ENCODE results near the gene HIF1A.
"Not testable (repeated sequence)": the region's sequence is repeated elsewhere in the genome, so short reads cannot be mapped to it uniquely, and the experiment has no call there.

The HIF1A gene

GRCh38 chr14:61708693-61709092 lies 13.4 kb downstream of the HIF1A start:
- DNase-seq (ENCODE audit: low spot score) = not testable (repeated sequence)

- DNase-seq (ENCODE audit: low spot score) = no peak
These were observed 15.8 kb downstream of the HIF1A start for GRCh38 chr14:61710853-61711817.

DNA sequence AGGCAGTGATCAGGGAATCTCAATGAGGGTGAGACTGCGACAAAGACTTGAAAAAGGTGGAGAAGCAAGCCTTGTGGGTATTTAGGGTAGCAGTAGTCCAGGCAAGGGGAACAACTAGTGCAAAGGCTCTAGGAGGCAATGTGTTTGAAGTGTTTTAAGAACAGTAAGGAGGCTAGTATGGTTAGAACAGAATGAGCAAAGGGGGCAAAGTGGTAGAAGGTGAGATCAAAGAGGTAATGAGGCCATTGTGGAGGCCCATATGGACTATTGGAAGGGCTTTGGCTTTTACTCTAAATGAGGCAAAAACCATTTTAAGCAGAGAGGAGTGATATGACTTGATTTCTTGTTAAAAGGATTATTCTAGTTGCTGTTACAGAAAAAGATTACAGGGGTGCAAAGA lies 16.8 kb downstream of the HIF1A start:
- DNase-seq (ENCODE audit: low spot score) = no peak

DNA sequence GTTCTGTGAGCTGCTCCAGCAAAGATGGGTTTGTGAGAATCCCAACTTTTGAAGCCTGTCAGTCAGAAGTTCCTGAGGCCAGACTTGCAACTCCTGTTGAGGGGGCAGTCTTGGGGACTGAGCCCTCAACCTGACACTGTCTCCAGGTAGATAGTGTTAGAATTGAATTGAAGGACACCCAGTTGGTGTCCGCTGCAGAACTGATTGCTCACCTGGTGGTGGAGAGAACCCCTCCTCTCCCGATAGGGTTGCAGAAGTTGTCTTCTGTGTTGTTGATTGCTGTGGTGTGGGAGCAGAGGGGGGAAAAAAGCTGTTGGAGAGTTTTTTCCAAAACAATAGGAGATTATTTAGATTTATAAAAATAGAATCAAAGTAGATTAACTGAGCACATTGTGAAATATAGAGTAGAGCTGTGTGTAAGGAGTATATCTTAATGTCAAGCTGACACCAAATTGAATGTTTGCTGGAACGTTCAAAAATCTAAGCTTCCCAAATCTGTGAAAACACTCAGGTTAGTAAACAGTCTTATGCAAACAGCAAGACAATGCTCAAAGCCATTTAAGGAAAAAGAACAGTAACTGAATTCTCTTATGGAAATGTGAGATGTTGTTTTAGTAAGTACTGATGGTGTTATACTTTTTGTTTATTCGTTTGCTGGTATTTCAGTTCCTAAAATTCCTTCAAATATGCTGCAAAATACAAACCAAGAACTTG lies 18.6 kb downstream of the HIF1A start:
- no peak for DNase-seq (ENCODE audit: low spot score)

DNA sequence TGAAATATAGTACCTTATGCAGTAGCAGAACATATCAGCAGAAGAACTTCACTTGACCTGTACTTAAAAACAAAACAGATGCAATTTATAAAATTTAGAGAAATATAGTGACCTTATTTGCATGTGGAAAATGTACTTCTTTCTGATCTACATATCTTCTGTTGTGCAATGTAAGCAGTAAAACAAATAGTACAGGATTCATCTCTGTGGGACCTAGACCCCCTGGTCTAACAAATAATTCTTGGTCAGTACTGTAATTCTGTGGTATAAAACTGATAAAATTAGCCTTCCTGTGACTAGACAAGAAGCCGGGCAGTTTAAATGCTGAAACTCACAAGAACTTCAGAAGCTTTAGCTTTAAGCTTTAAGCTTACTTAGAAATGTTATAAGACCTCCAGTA lies 21.6 kb downstream of the HIF1A start:
- DNase-seq (ENCODE audit: low spot score) = no peak

- DNase-seq (ENCODE audit: low spot score) = no peak
These were observed 22.7 kb downstream of the HIF1A start for GRCh38 chr14:61718039-61718438.

DNA sequence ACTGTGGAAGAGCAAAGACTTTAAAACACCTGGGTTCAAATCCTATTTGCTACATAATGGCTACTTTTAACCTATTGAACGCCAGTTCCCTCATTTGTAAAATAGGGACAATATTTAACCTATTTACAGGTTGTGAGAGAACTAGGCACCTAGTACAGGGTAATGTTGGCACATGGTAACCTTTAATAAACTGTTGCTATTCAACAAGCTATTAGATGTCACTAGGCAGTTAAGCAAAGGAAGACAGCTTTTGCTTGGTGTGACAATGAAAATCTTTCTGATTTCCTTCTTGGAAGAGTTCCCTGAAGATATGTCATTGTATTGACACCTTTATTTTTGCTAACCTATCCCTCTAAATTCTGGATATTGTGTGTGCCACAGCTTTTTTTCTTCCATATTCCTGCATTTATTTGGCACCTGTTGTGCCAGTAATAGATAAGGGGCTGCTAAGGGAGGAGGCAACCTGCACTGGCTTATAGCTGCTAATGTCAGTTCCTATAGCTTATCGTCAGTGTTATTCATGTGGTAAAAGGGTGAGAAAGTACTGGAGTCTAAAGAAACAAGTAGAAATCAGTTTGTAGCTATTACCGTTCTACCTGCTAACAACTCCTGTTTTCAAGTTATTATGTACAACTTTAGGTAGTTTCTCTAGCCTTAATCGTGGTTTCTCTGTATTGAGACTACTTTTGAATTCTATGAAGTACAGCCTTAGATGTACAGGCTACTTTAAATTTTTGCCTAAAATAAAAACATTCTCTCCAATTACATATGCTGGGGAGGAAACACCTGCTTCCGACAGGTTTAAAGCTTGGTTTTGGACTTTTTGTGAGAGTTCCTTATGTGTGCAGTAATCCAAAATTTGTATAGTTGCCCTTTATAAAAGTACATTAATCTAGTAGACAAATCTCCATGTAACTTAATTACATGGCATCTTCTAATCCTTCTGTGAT lies 24.3 kb downstream of the HIF1A start:
- DNase-seq (ENCODE audit: low spot score) = no peak

DNA sequence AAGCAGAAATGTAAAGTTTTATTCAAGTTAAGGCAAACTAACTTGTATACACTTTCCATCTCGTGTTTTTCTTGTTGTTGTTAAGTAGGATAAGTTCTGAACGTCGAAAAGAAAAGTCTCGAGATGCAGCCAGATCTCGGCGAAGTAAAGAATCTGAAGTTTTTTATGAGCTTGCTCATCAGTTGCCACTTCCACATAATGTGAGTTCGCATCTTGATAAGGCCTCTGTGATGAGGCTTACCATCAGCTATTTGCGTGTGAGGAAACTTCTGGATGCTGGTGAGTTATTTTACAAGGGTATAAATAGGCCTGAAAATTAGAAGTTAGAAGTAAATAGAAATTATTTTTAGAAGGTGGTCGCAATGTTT lies 25.0 kb downstream of the HIF1A start:
- DNase-seq (ENCODE audit: low spot score) = no peak

- DNase-seq (ENCODE audit: low spot score) = no peak
These were observed 25.4 kb downstream of the HIF1A start for GRCh38 chr14:61720741-61721140.

DNA sequence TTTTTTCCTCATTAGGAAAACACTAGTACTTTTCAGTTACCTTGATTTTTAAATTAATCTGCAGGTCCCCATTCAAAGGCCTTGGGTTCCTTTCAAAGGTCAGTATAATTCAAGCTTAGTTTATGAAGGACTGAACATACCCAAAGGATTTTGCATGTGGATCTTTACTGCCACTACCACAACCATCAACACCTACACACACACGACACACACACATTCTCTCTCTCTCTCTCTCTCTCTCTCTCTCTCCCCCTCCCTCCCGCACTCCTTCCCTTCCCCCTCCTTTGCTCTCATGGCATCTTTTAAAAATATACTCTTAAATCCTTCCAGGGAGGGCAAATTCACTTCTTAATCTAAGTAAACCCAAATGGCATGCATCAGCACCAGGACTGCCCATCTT lies 28.8 kb downstream of the HIF1A start:
- DNase-seq (ENCODE audit: low spot score) = no peak

GRCh38 chr14:61726778-61727658 lies 31.7 kb downstream of the HIF1A start:
- no peak for DNase-seq (ENCODE audit: low spot score)

DNA sequence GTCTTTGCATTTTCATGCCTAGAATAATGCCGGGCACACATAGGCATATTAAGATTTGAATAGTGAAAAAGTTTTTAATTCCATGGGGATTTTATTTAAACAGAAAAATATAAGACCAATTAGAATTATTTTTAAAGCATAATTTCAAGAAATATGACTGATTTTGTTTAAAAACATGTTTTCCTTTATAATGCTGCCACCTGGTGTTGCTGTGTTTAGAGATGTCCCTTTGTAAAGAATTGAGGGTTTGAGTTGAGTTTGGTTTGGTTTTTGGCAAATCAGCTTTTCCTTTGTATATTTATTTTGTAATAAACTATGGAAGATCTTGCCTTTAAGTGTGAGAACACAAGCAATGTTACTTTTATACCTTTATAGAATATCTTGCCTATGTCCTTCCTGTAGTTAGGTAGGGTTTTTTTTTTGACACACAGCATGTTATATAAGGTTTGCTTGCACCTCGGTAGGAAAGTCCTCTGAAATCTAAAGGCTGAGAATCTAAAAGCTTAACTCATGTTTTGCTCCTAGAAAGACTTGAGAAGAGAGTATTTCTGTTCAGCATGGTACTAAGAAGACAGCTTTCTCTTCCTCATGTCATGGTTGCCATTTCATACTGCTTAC lies 35.6 kb downstream of the HIF1A start:
- no peak for DNase-seq (ENCODE audit: low spot score)

- no peak for DNase-seq (ENCODE audit: low spot score)
These were observed 38.7 kb downstream of the HIF1A start for GRCh38 chr14:61733972-61734371.

DNA sequence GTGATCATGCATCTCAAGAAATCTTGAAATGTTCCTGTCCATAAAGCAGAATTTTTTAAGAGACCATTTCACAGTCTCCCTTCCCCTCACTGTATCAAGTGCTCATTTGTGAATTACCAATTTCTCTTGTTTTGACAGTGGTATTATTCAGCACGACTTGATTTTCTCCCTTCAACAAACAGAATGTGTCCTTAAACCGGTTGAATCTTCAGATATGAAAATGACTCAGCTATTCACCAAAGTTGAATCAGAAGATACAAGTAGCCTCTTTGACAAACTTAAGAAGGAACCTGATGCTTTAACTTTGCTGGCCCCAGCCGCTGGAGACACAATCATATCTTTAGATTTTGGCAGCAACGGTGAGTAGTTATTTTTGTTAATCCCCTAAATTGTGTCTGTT lies 41.4 kb downstream of the HIF1A start:
- DNase-seq (ENCODE audit: low spot score) = no peak

- no peak for DNase-seq (ENCODE audit: low spot score)
These were observed 42.6 kb downstream of the HIF1A start for GRCh38 chr14:61737915-61738314.

GRCh38 chr14:61739133-61739532 lies 43.8 kb downstream of the HIF1A start:
- no peak for DNase-seq (ENCODE audit: low spot score)

- DNase-seq (ENCODE audit: low spot score) = no peak
These were observed 47.1 kb downstream of the HIF1A start for GRCh38 chr14:61742371-61742770.

DNA sequence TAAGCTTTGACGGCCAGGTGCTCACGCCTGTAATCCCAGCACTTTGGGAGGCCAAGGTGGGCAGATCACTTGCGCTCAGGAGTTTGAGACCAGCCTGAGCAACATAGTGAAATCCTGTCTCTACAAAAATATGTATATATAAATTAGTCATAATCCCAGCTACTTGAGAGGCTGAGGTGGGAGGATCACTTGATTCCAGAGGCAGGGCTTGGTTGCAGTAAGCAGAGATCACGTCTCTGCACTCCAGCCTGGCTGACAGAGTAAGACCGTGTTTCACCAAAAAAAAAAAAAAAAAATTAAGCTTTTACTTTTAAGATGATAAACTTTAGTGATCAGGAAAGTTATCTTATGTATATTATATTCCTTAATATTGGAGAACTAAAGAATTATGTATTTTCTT lies 48.9 kb downstream of the HIF1A start:
- DNase-seq (ENCODE audit: low spot score) = no peak

GRCh38 chr14:61746346-61746745 lies 51.0 kb downstream of the HIF1A start:
- not testable (repeated sequence) for DNase-seq (ENCODE audit: low spot score)

DNA sequence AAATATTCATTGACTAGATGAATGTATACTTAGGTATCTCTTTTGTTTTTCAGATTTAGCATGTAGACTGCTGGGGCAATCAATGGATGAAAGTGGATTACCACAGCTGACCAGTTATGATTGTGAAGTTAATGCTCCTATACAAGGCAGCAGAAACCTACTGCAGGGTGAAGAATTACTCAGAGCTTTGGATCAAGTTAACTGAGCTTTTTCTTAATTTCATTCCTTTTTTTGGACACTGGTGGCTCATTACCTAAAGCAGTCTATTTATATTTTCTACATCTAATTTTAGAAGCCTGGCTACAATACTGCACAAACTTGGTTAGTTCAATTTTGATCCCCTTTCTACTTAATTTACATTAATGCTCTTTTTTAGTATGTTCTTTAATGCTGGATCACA lies 51.6 kb downstream of the HIF1A start:
- DNase-seq (ENCODE audit: low spot score) = no peak

GRCh38 chr14:61747342-61747741 lies 52.0 kb downstream of the HIF1A start:
- no peak for DNase-seq (ENCODE audit: low spot score)
